CD14-positive monocyte (primary cell): ENCODE measurements around the gene SPRY2. TPM values are rescaled to one million over a fixed set of nuclear protein-coding genes. Genes with fewer than 3 reads are reported as not detected.

Source experiments
- DNase-seq, 3 donors: peaks; one replicate each; pipeline ENCODE4 v3.0.0-alpha.2; 2011 to 2022
- H2AFZ ChIP-seq: 2 replicates; pipeline ENCODE4 v1.6.0; 2012; ENCODE audit warnings: mild to moderate bottlenecking, low read depth, low read length, inconsistent platforms; ENCODE audit not compliant: insufficient read depth, poor library complexity, severe bottlenecking
- H3K27ac ChIP-seq, 2 donors: 1 replicate in 1 of 2; 2 replicates in 1 of 2; pipeline ENCODE4 v1.5.1; 2012 to 2013; ENCODE audit warnings: low read length in 2 of 2, control low read depth in 1 of 2, inconsistent platforms in 1 of 2, low read depth in 1 of 2, mild to moderate bottlenecking in 1 of 2
- H3K27me3 ChIP-seq, 2 donors: one replicate each; pipeline versions ENCODE4 v1.6.0 to v1.6.1; 2011 to 2013; ENCODE audit warnings: low read length in 2 of 2; ENCODE audit not compliant: control insufficient read depth in 2 of 2, insufficient read depth in 2 of 2
- H3K36me3 ChIP-seq, 2 donors: replicated peaks in 1 of 2; 1 replicate in 1 of 2; 2 replicates in 1 of 2; pipeline versions ENCODE4 v1.5.1 to v1.6.1; 2012 to 2013; ENCODE audit warnings: low read length in 2 of 2, control low read depth in 1 of 2, inconsistent platforms in 1 of 2, mild to moderate bottlenecking in 1 of 2; ENCODE audit not compliant: insufficient read depth in 2 of 2, control insufficient read depth in 1 of 2
- H3K4me1 ChIP-seq, 2 donors: 1 replicate in 1 of 2; 2 replicates in 1 of 2; pipeline versions ENCODE4 v1.5.1 to v1.6.1; 2012 to 2013; ENCODE audit warnings: low read length in 2 of 2, control low read depth in 1 of 2, inconsistent platforms in 1 of 2, mild to moderate bottlenecking in 1 of 2, moderate library complexity in 1 of 2; ENCODE audit not compliant: insufficient read depth in 2 of 2, control insufficient read depth in 1 of 2
- H3K4me2 ChIP-seq: replicated peaks from 2 replicates; pipeline ENCODE3; 2012; ENCODE audit warnings: low read length, moderate library complexity, mild to moderate bottlenecking; ENCODE audit not compliant: poor library complexity, severe bottlenecking; ENCODE audit errors: extremely low read depth
- H3K4me3 ChIP-seq, 3 experiments: fragments of 200-600 bp in 1 of 3; sonication (generic) in 1 of 3; replicated peaks in 1 of 3; 1 replicate in 2 of 3; 2 replicates in 1 of 3; pipeline ENCODE4 v1.5.1; 2011 to 2013; ENCODE audit warnings: low read length in 3 of 3, mild to moderate bottlenecking in 3 of 3, control low read depth in 2 of 3, low read depth in 2 of 3, inconsistent platforms in 1 of 3, moderate library complexity in 1 of 3
- H3K79me2 ChIP-seq: 2 replicates; pipeline ENCODE4 v1.6.0; 2012; ENCODE audit warnings: mild to moderate bottlenecking, control low read depth, inconsistent platforms, low read length, moderate library complexity; ENCODE audit not compliant: insufficient read depth
- H3K9ac ChIP-seq: 2 replicates; pipeline ENCODE4 v1.6.0; 2017; ENCODE audit warnings: low read length, mild to moderate bottlenecking; ENCODE audit not compliant: insufficient read depth, poor library complexity, severe bottlenecking
- H3K9me3 ChIP-seq, 2 donors: replicated peaks in 1 of 2; 1 replicate in 1 of 2; 2 replicates in 1 of 2; pipeline versions ENCODE4 v1.5.1 to v1.6.1; 2012 to 2013; ENCODE audit warnings: low read length in 2 of 2, control low read depth in 1 of 2; ENCODE audit not compliant: control insufficient read depth in 1 of 2, insufficient read depth in 1 of 2
- H4K20me1 ChIP-seq: 2 replicates; pipeline ENCODE4 v1.6.0; 2012; ENCODE audit warnings: mild to moderate bottlenecking, low read length, control low read depth, moderate library complexity; ENCODE audit not compliant: insufficient read depth
- H3K27ac Mint-ChIP-seq, 7 donors: one replicate each; pipeline ENCODE4 v1.8.0; 2020; ENCODE audit warnings: mild to moderate bottlenecking in 7 of 7, mixed read lengths in 7 of 7, moderate library complexity in 6 of 7, inconsistent platforms in 2 of 7
- H3K27me3 Mint-ChIP-seq, 3 donors: one replicate each; pipeline ENCODE4 v1.8.0; 2021 to 2022; ENCODE audit warnings: low read depth in 3 of 3, mild to moderate bottlenecking in 3 of 3, mixed read lengths in 3 of 3, moderate library complexity in 3 of 3, inconsistent platforms in 1 of 3
- H3K36me3 Mint-ChIP-seq, 2 donors: one replicate each; pipeline ENCODE4 v1.8.0; 2020; ENCODE audit warnings: mixed read lengths in 2 of 2, inconsistent platforms in 1 of 2, mild to moderate bottlenecking in 1 of 2
- H3K4me1 Mint-ChIP-seq: one replicate; pipeline ENCODE4 v1.8.0; 2020; ENCODE audit warnings: mild to moderate bottlenecking, mixed read lengths
- H3K4me3 Mint-ChIP-seq, 2 donors: one replicate each; pipeline ENCODE4 v1.8.0; 2020; ENCODE audit warnings: mild to moderate bottlenecking in 2 of 2, mixed read lengths in 2 of 2, moderate library complexity in 1 of 2
- H3K9me3 Mint-ChIP-seq, 7 donors: one replicate each; pipeline ENCODE4 v1.8.0; 2020 to 2022; ENCODE audit warnings: mixed read lengths in 7 of 7, mild to moderate bottlenecking in 6 of 7, moderate library complexity in 6 of 7, inconsistent platforms in 2 of 7
- WGBS: methylation state at CpG from one replicate; pipeline ENCODE4 v1.1.5; 2013; ENCODE audit warnings: missing lambda C conversion rate; ENCODE audit not compliant: insufficient coverage; 5-methylcytosine and 5-hydroxymethylcytosine counted together
- intact Hi-C, 2 donors: fragments of 100-400 bp; cut with micrococcal nuclease; formaldehyde crosslinking; loops; one replicate each; pipeline versions ENCODE4 v1.15.0 to v1.15.1; 2023
- polyA plus RNA-seq, 3 donors: library from polyadenylated mRNA; depleted of rRNA in 1 of 3; unstranded in 2 of 3; stranded (reverse) in 1 of 3; fragments of 300-500 nt in 2 of 3; fragments of >200 nt in 1 of 3; fragmentation: Illumina TruSeq in 2 of 3; gene quantifications; 1 replicate in 2 of 3; 2 replicates in 1 of 3; pipeline ENCODE4 v1.2.3, GENCODE V29; 2012 to 2021
- TF ChIP-seq, protein P1 (sequence below): fragments of 200-600 bp; IDR thresholded peaks from one replicate; pipeline ENCODE4 v1.8.0; 2022; ENCODE audit warnings: antibody characterized with exemption, mild to moderate bottlenecking

SPRY2 gene
- polyA plus RNA-seq, 3 donors = 0.26 to 1.8 (median 0.73) TPM

DNA sequence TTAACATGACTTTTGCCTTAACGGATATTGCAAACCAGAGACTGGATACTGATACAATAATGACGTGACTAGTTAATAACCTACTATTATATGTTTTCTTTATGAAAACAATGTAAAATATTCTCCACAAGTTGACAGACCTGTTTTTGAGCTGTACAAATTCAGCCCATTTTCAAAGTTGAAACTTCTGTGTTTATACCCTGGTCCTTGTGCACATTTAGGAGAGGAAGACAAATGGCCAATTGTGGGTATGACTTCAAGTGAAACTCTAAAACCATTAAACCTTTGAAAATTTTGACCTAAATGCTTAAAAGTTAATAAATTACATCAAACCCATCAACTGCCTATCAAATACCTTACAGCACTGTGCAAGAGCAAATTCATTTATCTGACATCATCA, 8.9 kb downstream of the SPRY2 start:
- H3K27ac ChIP-seq = no peak overlapping the region
- H3K4me2 ChIP-seq = no peak overlapping the region
- Mint-ChIP-seq H3K36me3 (peaks cover 0 to 2% of the 10 kb centered on the region in 2 donors), H3K9me3 (peaks cover 0 to 5% (median 0%) of the 10 kb centered on the region in 7 donors), H3K27ac (no peak overlapping the region), H3K4me3 (no peak overlapping the region), H3K27me3 (peaks cover 0 to 2% (median 0%) of the 10 kb centered on the region in 3 donors), H3K4me1 (no peaks in the 10 kb centered on the region)
- no peaks in the 10 kb centered on the region for H3K36me3 ChIP-seq
- H4K20me1 ChIP-seq = no peaks in the 10 kb centered on the region
- TF ChIP-seq, protein P1, sequence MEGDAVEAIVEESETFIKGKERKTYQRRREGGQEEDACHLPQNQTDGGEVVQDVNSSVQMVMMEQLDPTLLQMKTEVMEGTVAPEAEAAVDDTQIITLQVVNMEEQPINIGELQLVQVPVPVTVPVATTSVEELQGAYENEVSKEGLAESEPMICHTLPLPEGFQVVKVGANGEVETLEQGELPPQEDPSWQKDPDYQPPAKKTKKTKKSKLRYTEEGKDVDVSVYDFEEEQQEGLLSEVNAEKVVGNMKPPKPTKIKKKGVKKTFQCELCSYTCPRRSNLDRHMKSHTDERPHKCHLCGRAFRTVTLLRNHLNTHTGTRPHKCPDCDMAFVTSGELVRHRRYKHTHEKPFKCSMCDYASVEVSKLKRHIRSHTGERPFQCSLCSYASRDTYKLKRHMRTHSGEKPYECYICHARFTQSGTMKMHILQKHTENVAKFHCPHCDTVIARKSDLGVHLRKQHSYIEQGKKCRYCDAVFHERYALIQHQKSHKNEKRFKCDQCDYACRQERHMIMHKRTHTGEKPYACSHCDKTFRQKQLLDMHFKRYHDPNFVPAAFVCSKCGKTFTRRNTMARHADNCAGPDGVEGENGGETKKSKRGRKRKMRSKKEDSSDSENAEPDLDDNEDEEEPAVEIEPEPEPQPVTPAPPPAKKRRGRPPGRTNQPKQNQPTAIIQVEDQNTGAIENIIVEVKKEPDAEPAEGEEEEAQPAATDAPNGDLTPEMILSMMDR = no peak
- no CpG with 5 or more reads among the region's 2 CpGs for WGBS
- H2AFZ ChIP-seq = no peak overlapping the region
- DNase-seq = no peak
- H3K4me1 ChIP-seq = no peaks in the 10 kb centered on the region
- no peaks in the 10 kb centered on the region for H3K79me2 ChIP-seq
- H3K9me3 ChIP-seq = no peaks in the 10 kb centered on the region
- intact Hi-C loops = no loop called here
- no peak overlapping the region for H3K4me3 ChIP-seq
- no peaks in the 10 kb centered on the region for H3K27me3 ChIP-seq
- no peak overlapping the region for H3K9ac ChIP-seq

GRCh38 chr13:80329250-80329649, 11.7 kb downstream of the SPRY2 start:
- peaks cover 0 to 2% (median 0%) of the 10 kb centered on the region in 3 donors for H3K27me3 Mint-ChIP-seq

More at GRCh38 chr13:80329250-80329649, 11.7 kb downstream of the SPRY2 start:
- peaks cover 0 to 2% of the 10 kb centered on the region in 2 donors for H3K36me3 Mint-ChIP-seq
- no peaks in the 10 kb centered on the region for H3K36me3 ChIP-seq
- H3K9me3 Mint-ChIP-seq = peaks cover 0 to 5% (median 0%) of the 10 kb centered on the region in 7 donors
- no peaks in the 10 kb centered on the region for H3K9me3 ChIP-seq
- no peak overlapping the region for H3K27ac Mint-ChIP-seq
- no peak overlapping the region for H3K4me3 ChIP-seq
- H3K4me3 Mint-ChIP-seq = no peak overlapping the region
- H3K27me3 ChIP-seq = no peaks in the 10 kb centered on the region
- H3K79me2 ChIP-seq = no peaks in the 10 kb centered on the region
- H3K4me1 ChIP-seq = no peaks in the 10 kb centered on the region
- TF ChIP-seq, protein P1 = no peak
- H2AFZ ChIP-seq = no peak overlapping the region
- H3K4me2 ChIP-seq = no peak overlapping the region
- H3K9ac ChIP-seq = no peak overlapping the region
- no peaks in the 10 kb centered on the region for H3K4me1 Mint-ChIP-seq
- no peak overlapping the region for H3K27ac ChIP-seq
- no peaks in the 10 kb centered on the region for H4K20me1 ChIP-seq
- DNase-seq = no peak
- intact Hi-C loops = no loop called here
